DMS79 (cell line): ENCODE results near the gene CFAP299.
"Not testable (repeated sequence)": the region's sequence is repeated elsewhere in the genome, so short reads cannot be mapped to it uniquely, and the experiment has no call there.

Source experiments
- DNase-seq: peaks from one replicate; lab custom pipeline; 2025; lab: John Stamatoyannopoulos, UW

The CFAP299 gene

GRCh38 chr4:80610199-80610598, 274.7 kb downstream of the CFAP299 start:
- DNase-seq, result no peak

DNA sequence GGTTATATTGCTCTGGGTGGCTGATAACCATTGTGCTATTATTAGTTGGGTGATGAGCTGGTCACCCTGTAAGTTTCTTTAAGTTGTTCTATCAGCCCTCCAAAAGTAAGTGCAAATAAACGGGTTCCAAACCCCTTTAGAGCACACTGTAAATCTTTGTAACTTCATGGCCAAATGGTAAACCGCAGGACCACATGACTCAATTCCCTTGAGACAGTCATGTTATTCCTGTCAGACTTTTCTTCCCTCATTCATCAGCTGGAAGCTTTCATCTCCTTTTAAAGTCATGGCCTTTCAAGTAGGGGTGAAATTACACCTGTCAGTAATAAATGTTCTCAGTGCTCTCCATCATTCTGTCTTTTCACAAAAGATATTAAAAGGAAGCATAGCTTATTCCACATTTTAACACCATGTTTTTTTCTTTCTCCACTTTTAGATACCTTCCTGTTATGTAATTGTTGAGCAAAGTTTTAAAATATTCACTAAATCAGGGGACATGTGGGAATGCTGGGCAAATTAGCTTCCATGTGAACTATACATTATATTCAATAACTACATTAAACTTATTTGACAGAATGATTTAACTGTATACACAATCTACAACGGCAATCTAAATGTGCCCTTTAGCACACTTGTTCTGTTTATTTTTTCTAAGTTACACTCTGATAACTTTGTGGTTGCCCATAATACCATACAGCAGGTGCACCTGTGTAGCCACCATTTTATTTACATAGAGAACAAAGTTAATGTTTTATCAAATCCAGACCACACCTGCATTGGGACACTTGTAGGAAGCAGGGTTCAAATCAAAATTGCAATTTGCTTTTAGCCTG, 275.5 kb downstream of the CFAP299 start:
- peak; percentile 81 for DNase-seq

- peak; percentile 66 for DNase-seq
These were observed 276.1 kb downstream of the CFAP299 start for GRCh38 chr4:80611678-80611979.

DNA sequence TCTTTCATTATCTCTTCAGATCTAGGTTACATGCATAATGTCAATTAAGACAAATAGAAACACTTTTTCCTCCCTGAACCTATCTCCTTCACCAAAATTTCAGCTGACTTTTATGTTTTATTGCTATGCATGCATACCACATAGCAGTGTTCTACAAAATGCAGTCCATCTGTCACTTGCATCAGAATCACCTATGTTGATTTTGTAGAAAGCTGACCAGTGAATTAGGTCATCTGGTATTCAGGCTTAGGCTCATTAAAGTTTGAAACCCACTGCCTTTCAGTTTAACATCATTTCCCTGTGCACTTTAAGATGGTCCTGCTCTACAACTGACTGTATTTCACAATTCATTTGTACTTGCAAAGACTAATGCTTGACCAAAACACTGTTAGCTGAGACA, 277.9 kb downstream of the CFAP299 start:
- DNase-seq, result no peak

DNA sequence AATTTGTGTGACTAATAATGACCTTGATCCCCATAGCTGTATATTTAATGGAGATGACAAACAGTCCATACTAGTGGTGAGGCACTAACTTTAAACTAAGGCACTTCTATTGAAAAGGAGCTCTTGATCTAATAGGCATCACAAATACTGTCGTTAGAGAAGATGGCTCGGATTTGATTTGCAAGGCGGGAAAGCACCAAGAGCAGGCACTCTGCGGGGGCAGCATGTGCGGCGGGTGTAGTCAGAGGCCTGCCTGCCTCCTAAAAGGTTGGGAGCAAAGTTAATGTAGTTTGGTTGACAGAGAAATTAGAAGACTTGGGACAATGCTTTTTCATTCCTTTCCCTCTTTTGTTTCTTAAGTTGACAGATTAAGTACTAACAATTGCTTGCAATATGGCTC, 278.8 kb downstream of the CFAP299 start:
- no peak for DNase-seq

DNA sequence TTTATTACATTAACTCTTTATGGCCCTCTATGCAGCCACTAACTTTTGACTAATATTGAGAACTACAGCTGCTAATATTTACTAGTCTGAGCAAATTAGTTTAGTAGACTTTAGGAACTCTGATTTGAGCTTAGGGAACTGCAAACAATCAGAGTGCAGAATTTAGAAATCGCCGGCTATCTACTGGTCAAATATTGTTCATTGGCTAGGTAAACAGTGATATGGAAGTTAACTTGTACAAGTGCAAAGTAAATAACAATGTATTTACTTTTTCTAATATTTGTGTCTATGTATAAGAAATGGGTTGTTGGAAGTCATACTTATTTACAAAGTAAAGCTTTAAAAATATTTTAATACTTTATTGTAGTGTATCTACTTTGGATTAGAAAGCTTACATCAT, 279.6 kb downstream of the CFAP299 start:
- DNase-seq, result no peak

GRCh38 chr4:80619070-80619674, 283.6 kb downstream of the CFAP299 start:
- no peak for DNase-seq

- no peak for DNase-seq
These were observed 296.3 kb downstream of the CFAP299 start for GRCh38 chr4:80631861-80632260.

GRCh38 chr4:80637190-80637589, 301.7 kb downstream of the CFAP299 start:
- DNase-seq, result no peak

DNA sequence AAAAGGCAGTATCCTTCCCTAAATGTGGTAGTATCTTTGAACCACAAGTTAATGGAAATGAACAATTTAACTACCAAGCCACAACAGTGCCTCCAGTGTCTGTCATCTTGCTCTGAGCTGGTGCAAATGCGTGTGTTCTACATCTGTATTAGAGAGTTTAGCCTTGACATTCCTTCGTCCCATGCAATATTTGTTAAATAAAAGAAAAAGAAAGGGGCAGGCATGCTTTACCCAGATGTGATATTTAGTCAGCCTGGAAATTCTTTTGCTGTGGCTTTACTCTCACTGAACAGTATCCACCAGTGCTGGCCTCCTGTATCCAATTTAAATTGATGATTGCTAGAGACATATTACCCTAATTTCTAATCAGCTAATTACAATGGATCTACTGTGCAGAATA, 310.5 kb downstream of the CFAP299 start:
- no peak for DNase-seq

DNA sequence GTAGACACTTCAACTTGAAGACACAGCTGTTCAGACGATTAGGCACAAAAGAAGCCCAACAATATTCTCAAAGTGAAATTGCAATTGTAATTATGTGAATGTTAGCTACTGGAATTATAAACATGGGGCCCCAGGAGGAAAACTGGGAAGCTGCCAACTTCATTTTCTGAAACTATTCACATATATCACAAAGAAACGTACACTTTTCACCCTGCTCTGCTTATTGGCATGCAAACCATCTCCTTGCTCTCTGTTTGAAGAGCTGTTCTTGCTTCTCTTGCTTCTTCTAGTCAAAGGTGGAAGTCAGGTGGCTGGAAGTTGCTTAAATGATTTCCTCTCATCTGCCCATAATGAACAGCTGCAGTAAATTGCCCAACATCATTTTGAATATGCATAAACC, 320.1 kb downstream of the CFAP299 start:
- DNase-seq, result no peak

- not testable (repeated sequence) for DNase-seq
These were observed 334.6 kb downstream of the CFAP299 start for GRCh38 chr4:80670118-80670517.

- DNase-seq, result no peak
These were observed 342.9 kb downstream of the CFAP299 start for GRCh38 chr4:80678413-80678812.

DNA sequence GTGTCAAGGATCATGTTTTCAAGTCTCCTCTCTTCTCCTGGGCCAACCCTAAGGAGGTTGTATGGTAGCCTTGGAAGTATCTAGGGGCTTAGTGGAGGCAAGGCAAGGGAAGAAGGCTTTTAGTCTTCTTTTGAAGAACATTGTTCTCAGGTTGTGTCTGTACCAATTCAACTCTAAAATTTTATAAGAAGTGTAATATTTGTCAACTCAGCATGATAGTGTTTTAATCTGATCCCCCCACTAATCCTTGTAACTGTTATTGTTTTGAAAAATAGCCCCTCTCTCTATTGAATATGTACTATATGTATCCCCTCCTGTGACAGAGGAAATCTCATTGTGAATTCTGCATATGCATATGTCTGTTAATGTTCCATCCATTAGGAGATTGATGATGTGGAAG, 345.4 kb downstream of the CFAP299 start:
- no peak for DNase-seq

DNA sequence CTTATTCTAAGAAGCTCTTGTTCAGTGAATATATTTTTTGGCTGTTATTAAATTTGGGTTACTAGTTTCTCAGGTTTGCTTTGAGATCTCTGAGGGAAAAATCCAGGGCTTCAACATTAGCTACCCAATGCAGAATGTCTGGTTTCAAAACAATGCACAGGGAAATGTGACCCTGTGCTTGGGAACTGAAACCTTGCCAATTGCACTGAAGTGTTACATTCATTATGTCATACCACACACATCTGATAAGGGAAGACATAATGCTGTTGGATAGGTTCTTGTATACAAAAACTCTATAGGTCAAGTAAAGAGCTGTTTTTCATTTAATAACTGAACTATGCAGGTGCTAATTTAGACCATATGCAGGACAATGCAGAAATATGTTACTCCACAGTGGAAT, 349.7 kb downstream of the CFAP299 start:
- peak; percentile 7 for DNase-seq

DNA sequence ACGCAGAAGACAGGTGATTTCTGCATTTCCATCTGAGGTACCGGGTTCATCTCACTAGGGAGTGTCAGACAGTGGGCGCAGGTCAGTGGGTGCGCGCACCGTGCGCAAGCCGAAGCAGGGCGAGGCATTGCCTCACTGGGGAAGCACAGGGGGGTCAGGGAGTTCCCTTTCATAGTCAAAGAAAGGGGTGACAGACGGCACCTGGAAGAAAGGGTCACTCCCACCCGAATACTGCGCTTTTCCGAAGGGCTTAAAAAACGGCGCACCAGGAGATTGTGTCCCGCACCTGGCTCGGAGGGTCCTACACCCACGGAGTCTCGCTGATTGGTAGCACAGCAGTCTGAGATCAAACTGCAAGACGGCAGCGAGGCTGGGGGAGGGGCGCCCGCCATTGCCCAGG, 352.2 kb downstream of the CFAP299 start:
- not testable (repeated sequence) for DNase-seq

DNA sequence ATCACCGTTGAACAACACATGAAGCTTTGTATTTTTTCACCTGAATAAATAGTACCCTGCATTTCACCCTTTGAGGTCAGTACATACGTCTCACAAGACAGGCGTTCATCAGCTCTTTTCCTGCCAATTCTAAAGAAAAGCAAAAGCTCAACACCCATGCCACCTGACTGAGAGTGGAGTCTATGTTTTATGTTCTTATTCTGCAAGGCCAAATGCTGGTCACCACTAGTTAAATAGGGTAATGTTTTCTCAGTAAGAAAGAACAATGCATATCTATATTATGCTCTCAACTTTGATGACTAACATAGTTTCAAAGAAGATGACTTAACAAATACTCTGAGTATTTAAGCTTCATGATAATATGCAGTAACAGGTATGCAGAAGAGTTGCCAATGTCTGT, 358.6 kb downstream of the CFAP299 start:
- no peak for DNase-seq

GRCh38 chr4:80705311-80705710, 369.8 kb downstream of the CFAP299 start:
- DNase-seq, result no peak

GRCh38 chr4:80709082-80709869, 373.7 kb downstream of the CFAP299 start:
- DNase-seq, result no peak

GRCh38 chr4:80710748-80711451, 375.4 kb downstream of the CFAP299 start:
- no peak for DNase-seq

GRCh38 chr4:80711956-80712355, 376.4 kb downstream of the CFAP299 start:
- no peak for DNase-seq

DNA sequence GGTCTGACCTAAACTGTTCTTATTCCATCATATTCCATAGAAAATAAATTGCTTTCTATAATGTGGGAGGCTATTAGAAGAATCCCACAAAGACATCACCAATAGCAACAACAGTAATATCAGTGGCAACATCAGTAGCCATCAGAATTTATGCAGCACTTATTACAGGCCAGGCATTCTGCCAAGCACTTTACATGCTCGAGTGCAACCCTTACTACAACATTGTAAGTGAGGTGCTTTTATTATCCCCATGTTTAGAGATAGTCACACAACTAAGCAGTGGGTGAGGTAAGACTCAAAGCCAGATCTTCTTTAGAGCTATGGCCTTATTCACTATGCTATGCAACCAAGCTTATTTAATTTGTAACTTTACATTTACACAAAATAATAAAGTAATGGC, 377.9 kb downstream of the CFAP299 start:
- peak; percentile 54 for DNase-seq
